ENCODE results near the gene DTNBP1. TPM values are rescaled to one million over a fixed set of nuclear protein-coding genes. Genes with fewer than 3 reads are reported as not detected.

DTNBP1 gene
- total and polyA plus RNA-seq, 2 of the 13 experiments (the other 11 are each of a cell fraction or from before 2014, with no cell fraction given), result 6.6 to 19.1 TPM

GRCh38 chr6:15582499-15582898 lies 80.3 kb downstream of the DTNBP1 start (continued):
- TF ChIP-seq MLXIP (CRISPR knock-in tag; IDR thresholded peaks at IDR 0.05; ENCODE audit: borderline replicate concordance), result no peak
- TF ChIP-seq ZNF570 (CRISPR knock-in tag; IDR thresholded peaks at IDR 0.05; ENCODE audit: borderline replicate concordance), result no peak
- no peak for TF ChIP-seq ZNF850 (CRISPR knock-in tag; conservative IDR thresholded peaks at IDR 0.05)
- TF ChIP-seq PAXIP1 (CRISPR knock-in tag; conservative IDR thresholded peaks at IDR 0.05), result no peak

- no peaks in the 10 kb centered on the region; the same call in 1 of the 2 replicates for H4K20me1 ChIP-seq (ENCODE audit: insufficient read depth, low read length)
- FAIRE-seq (no peak), ATAC-seq (no peak), DNase-seq (ENCODE audit: low spot score) (no peak)
- H2AFZ ChIP-seq (ENCODE audit: low read length), result no peak overlapping the region
- WGBS (ENCODE audit: low lambda C conversion rate), result 95% methylated on average over 4 of the region's 4 CpGs
- H3K4me3 ChIP-seq (replicated peaks in 1 of 3; ENCODE audit: insufficient read depth in 1 of 3, low read depth in 2 of 3, low read length in 3 of 3), result no peak overlapping the region
- no peaks in the 10 kb centered on the region for H3K36me3 ChIP-seq (replicated peaks in 1 of 2; ENCODE audit: control insufficient read depth in 1 of 2, insufficient read depth in 2 of 2, low read length in 2 of 2)
- H3K79me2 ChIP-seq (ENCODE audit: insufficient read depth, low read length), result no peaks in the 10 kb centered on the region
- no peaks in the 10 kb centered on the region for H3K9me3 ChIP-seq (ENCODE audit: low read length)
- no peaks in the 10 kb centered on the region for H3K27me3 ChIP-seq (ENCODE audit: control insufficient read depth in 1 of 2, insufficient read depth in 2 of 2, low read length in 2 of 2)
- no peaks in the 10 kb centered on the region for H3K4me1 ChIP-seq (ENCODE audit: insufficient read depth, low read length)
- BruUV-seq (replicated peaks), result no TSS peak
- in situ Hi-C loops (cut with HindIII; ENCODE audit: extremely low pct_ligation_motif_present, low pct_unique_long_range_greater_than_20kb), result no loop called here
- H3K9ac ChIP-seq (ENCODE audit: insufficient read depth, low read depth, low read length), result no peak overlapping the region
- ChIA-PET POLR2A (no interaction called here), CTCF (ENCODE audit: low intra/inter-chr PET ratio, low total read pairs) (no interaction called here)
- intact Hi-C loops (cut with micrococcal nuclease; ENCODE audit: unreplicated experiment), result no loop called here
- no peak overlapping the region for H3K4me2 ChIP-seq (ENCODE audit: low read depth, low read length)
- H3K27ac ChIP-seq (ENCODE audit: extremely low read length, insufficient read depth, low read length), result no peak overlapping the region
- TF ChIP-seq ZBTB8A (CRISPR knock-in tag; IDR thresholded peaks at IDR 0.05; ENCODE audit: borderline replicate concordance, low read depth) (no peak), ZNF83 (CRISPR knock-in tag; IDR thresholded peaks at IDR 0.05; ENCODE audit: borderline replicate concordance) (no peak), ZNF318 (CRISPR knock-in tag; IDR thresholded peaks at IDR 0.05) (no peak), ISX (CRISPR knock-in tag; conservative IDR thresholded peaks at IDR 0.05) (no peak)
Observed at GRCh38 chr6:15581751-15582150, 81.1 kb downstream of the DTNBP1 start.

Measured in HepG2 (cell line).